ENCODE measurements around the gene DCLK1.
A peak's percentile ranks its signal among the peaks of the same experiment; 100 is the strongest.

DCLK1 gene

GRCh38 chr13:35888981-35889380 is 242.2 kb downstream of the DCLK1 start:
- DNase-seq (ENCODE audit: low read depth), result no peak
- no peak overlapping the region for H3K4me3 ChIP-seq (ENCODE audit: low read length)
- no peak for TF ChIP-seq CTCF (conservative IDR thresholded peaks at IDR 0.05; ENCODE audit: low read length)

GRCh38 chr13:35888457-35888883 is 242.7 kb downstream of the DCLK1 start:
- no peak overlapping the region for H3K4me3 ChIP-seq (ENCODE audit: low read length)
- no peak for TF ChIP-seq CTCF (conservative IDR thresholded peaks at IDR 0.05; ENCODE audit: low read length)
- DNase-seq (ENCODE audit: low read depth), result no peak

GRCh38 chr13:35887115-35887666 is 244.0 kb downstream of the DCLK1 start:
- H3K4me3 ChIP-seq (ENCODE audit: low read length), result no peak overlapping the region
- DNase-seq (ENCODE audit: low read depth), result no peak
- no peak for TF ChIP-seq CTCF (conservative IDR thresholded peaks at IDR 0.05; ENCODE audit: low read length)

GRCh38 chr13:35886332-35887114 is 244.7 kb downstream of the DCLK1 start:
- TF ChIP-seq CTCF (conservative IDR thresholded peaks at IDR 0.05; ENCODE audit: low read length), result no peak
- H3K4me3 ChIP-seq (ENCODE audit: low read length), result no peak overlapping the region
- DNase-seq (ENCODE audit: low read depth), result no peak

GRCh38 chr13:35884211-35884760 is 246.9 kb downstream of the DCLK1 start:
- no peak for TF ChIP-seq CTCF (conservative IDR thresholded peaks at IDR 0.05; ENCODE audit: low read length)
- DNase-seq (ENCODE audit: low read depth), result peak; percentile 21
- no peak overlapping the region for H3K4me3 ChIP-seq (ENCODE audit: low read length)

GRCh38 chr13:35882722-35883497 is 248.3 kb downstream of the DCLK1 start:
- no peak overlapping the region for H3K4me3 ChIP-seq (ENCODE audit: low read length)
- DNase-seq (ENCODE audit: low read depth), result no peak
- no peak for TF ChIP-seq CTCF (conservative IDR thresholded peaks at IDR 0.05; ENCODE audit: low read length)

Measured in AG10803 (cell line).